Panc1 (cell line): ENCODE measurements around the gene OR1M1. TPM values are rescaled to one million over a fixed set of nuclear protein-coding genes. Genes with fewer than 3 reads are reported as not detected.

Experiments used
- ATAC-seq: fragments of 200-7000 bp; cut with Tn5 transposase; 2 replicates; pipeline ENCODE4 v1.9.1; 2020; ENCODE audit warnings: mild to moderate bottlenecking, moderate library complexity
- BruUV-seq: library from RNA; stranded (reverse); fragments of 400-500 nt; replicated peaks from 2 replicates; lab custom pipeline; 2021; lab: Mats Ljungman, UMichigan
- CTCF ChIA-PET: fragments of 300-600 bp; sonication (Branson Sonifier 250); formaldehyde crosslinking; loops from one replicate; lab custom pipeline; 2022; ENCODE audit warnings: antibody characterized with exemption; lab: Charles Lee
- POLR2A ChIA-PET: fragments of 300-600 bp; sonication (Branson Sonifier 250); formaldehyde crosslinking; loops from one replicate; lab custom pipeline; 2022; ENCODE audit warnings: antibody characterized with exemption; lab: Charles Lee
- DNase-seq: peaks from one replicate; pipeline ENCODE4 v3.0.0-alpha.2; 2010; ENCODE audit warnings: low read depth, low spot score
- H3K27ac ChIP-seq: 2 replicates; pipeline ENCODE4 v1.5.1; 2011; ENCODE audit warnings: mild to moderate bottlenecking, low read length, inconsistent platforms
- H3K27me3 ChIP-seq: fragments of 200-500 bp; sonication (Bioruptor generic); 2 replicates; pipeline ENCODE4 v1.6.0; 2014; ENCODE audit warnings: low read length, inconsistent platforms; ENCODE audit not compliant: control insufficient read depth, insufficient read depth
- H3K36me3 ChIP-seq: fragments of 200-500 bp; sonication (Bioruptor generic); 2 replicates; pipeline ENCODE4 v1.5.1; 2014; ENCODE audit warnings: inconsistent platforms, mild to moderate bottlenecking, low read length, moderate library complexity; ENCODE audit not compliant: control insufficient read depth, insufficient read depth
- H3K4me1 ChIP-seq: 2 replicates; pipeline ENCODE4 v1.5.1; 2011; ENCODE audit warnings: inconsistent platforms, mild to moderate bottlenecking, low read length, moderate library complexity; ENCODE audit not compliant: control insufficient read depth, insufficient read depth
- H3K4me3 ChIP-seq, 2 experiments: 2 replicates each; pipeline ENCODE4 v1.5.1; 2011 to 2012; ENCODE audit warnings: low read depth in 2 of 2, low read length in 2 of 2, mild to moderate bottlenecking in 2 of 2, inconsistent platforms in 1 of 2, moderate library complexity in 1 of 2
- H3K9me3 ChIP-seq: fragments of 200-500 bp; sonication (Bioruptor generic); 2 replicates; pipeline ENCODE4 v1.5.1; 2014; ENCODE audit warnings: low read depth, mild to moderate bottlenecking, inconsistent platforms, low read length, moderate library complexity; ENCODE audit not compliant: control insufficient read depth, insufficient read depth
- CTCF ChIP-seq: fragments of 450-650 bp; IDR thresholded peaks from 2 replicates; pipeline ENCODE4 v1.5.1; 2017; ENCODE audit warnings: mild to moderate bottlenecking
- POLR2AphosphoS5 ChIP-seq: IDR thresholded peaks from 2 replicates; pipeline ENCODE4 v1.6.1; 2012; ENCODE audit warnings: mild to moderate bottlenecking, low read depth, low read length, moderate library complexity
- REST ChIP-seq, 2 experiments: IDR thresholded peaks; 2 replicates each; pipeline ENCODE4 v1.6.1; 2011 to 2012; ENCODE audit warnings: low read depth in 2 of 2, control low read depth in 1 of 2, low read length in 1 of 2, mild to moderate bottlenecking in 1 of 2, moderate library complexity in 1 of 2; ENCODE audit not compliant: insufficient read depth in 1 of 2
- SIN3A ChIP-seq: IDR thresholded peaks from 2 replicates; pipeline ENCODE4 v1.6.1; 2012; ENCODE audit warnings: low read depth, mild to moderate bottlenecking, low read length, moderate library complexity, borderline replicate concordance; ENCODE audit not compliant: insufficient read depth
- TCF7L2 ChIP-seq: IDR thresholded peaks from 2 replicates; pipeline ENCODE4 v1.6.1; 2011; ENCODE audit warnings: mild to moderate bottlenecking, low read depth, low read length, inconsistent platforms
- in situ Hi-C: cut with HindIII; loops from 2 replicates; pipeline ENCODE4 v1.10.0; 2016; ENCODE audit warnings: low sequenced_read_pairs, low pct_unique_long_range_greater_than_20kb
- intact Hi-C: fragments of 100-400 bp; cut with micrococcal nuclease; formaldehyde crosslinking; loops from one replicate; pipeline ENCODE4 v1.10.0; 2022; ENCODE audit not compliant: unreplicated experiment
- total RNA-seq: library from RNA; stranded (reverse); gene quantifications from one replicate; pipeline ENCODE4 v1.2.1, GENCODE V29; 2021; ENCODE audit not compliant: unreplicated experiment

OR1M1 gene
- total RNA-seq, 1 experiment from 2014 or later, result not detected

GRCh38 chr19:9109959-9110358, 23.1 kb downstream of the OR1M1 start:
- in situ Hi-C loops, result no loop called here
- H3K9me3 ChIP-seq, result no peaks in the 10 kb centered on the region
- TF ChIP-seq TCF7L2, result no peak
- TF ChIP-seq POLR2AphosphoS5, result no peak
- no peak for TF ChIP-seq SIN3A
- no peak for TF ChIP-seq CTCF
- no peak for TF ChIP-seq REST (IDR thresholded peaks at IDR 0.05; ENCODE audit: insufficient read depth in 1 of 2, low read depth in 2 of 2, low read length in 1 of 2)
- H3K27me3 ChIP-seq, result no peaks in the 10 kb centered on the region
- no peaks in the 10 kb centered on the region for H3K4me1 ChIP-seq
- no TSS peak for BruUV-seq
- ATAC-seq (no peak), DNase-seq (no peak)
- no peak overlapping the region for H3K27ac ChIP-seq
- no peaks in the 10 kb centered on the region for H3K36me3 ChIP-seq
- no peak overlapping the region for H3K4me3 ChIP-seq
- ChIA-PET POLR2A (interaction anchor here (0.6 kb wide), 1 partner anchor 9 kb away, joined by 4 read pairs; no protein-coding TSS in a partner anchor), CTCF (no interaction called here)
- intact Hi-C loops, result no loop called here

GRCh38 chr19:9115307-9115813, 28.5 kb downstream of the OR1M1 start, which contains the start of gene OR7G1:
OR7G1 (minus strand) TSS chr19:9115763; CDS start chr19:9115763, 0 bp downstream.
- TF ChIP-seq POLR2AphosphoS5, result no peak
- no peak for TF ChIP-seq CTCF
- TF ChIP-seq REST (IDR thresholded peaks at IDR 0.05; ENCODE audit: insufficient read depth in 1 of 2, low read depth in 2 of 2, low read length in 1 of 2), result no peak
- no peak for TF ChIP-seq SIN3A
- no peak for TF ChIP-seq TCF7L2
- no peaks in the 10 kb centered on the region for H3K4me1 ChIP-seq
- H3K4me3 ChIP-seq, result no peak within 1 kb of the TSS
- DNase-seq, result no peak
- no peak within 1 kb of the TSS for H3K27ac ChIP-seq
- ATAC-seq, result no peak
- no TSS peak for BruUV-seq
- in situ Hi-C loops (no loop called here), intact Hi-C loops (no loop called here)
- H3K9me3 ChIP-seq, result no peaks in the 10 kb centered on the region
- CTCF ChIA-PET, result no interaction called here
- POLR2A ChIA-PET, result no interaction called here
- no peaks in the 10 kb centered on the region for H3K36me3 ChIP-seq
- no peaks in the 10 kb centered on the region for H3K27me3 ChIP-seq
